Effector CD8-positive, alpha-beta T cell (primary cell): ENCODE results near the gene ARHGAP25.
A peak's percentile ranks its signal among the peaks of the same experiment; 100 is the strongest.

Experiments used
- DNase-seq: peaks from one replicate; lab custom pipeline; 2025; lab: John Stamatoyannopoulos, UW
- total RNA-seq, 4 experiments: gene quantifications; one replicate each; lab custom pipeline; 2026; lab: John Stamatoyannopoulos, UW

The ARHGAP25 gene
- 134 to 348 (median 241) reads per million in 4 experiments for total RNA-seq

GRCh38 chr2:68734688-68735525 lies at the start of gene ARHGAP25:
ARHGAP25 (plus strand) TSS chr2:68734811; CDS start chr2:68735200, 389 bp downstream.
- no peak for DNase-seq

GRCh38 chr2:68686178-68686577 lies 48.4 kb upstream of the ARHGAP25 start:
- DNase-seq, result no peak

GRCh38 chr2:68687018-68687417 lies 47.6 kb upstream of the ARHGAP25 start:
- no peak for DNase-seq

- no peak for DNase-seq
These were observed 44.8 kb upstream of the ARHGAP25 start for GRCh38 chr2:68689553-68690537.

- no peak for DNase-seq
These were observed 43.8 kb upstream of the ARHGAP25 start for GRCh38 chr2:68690851-68691250.

GRCh38 chr2:68692511-68692910 lies 42.1 kb upstream of the ARHGAP25 start:
- DNase-seq, result no peak

GRCh38 chr2:68693951-68694350 lies 40.7 kb upstream of the ARHGAP25 start:
- DNase-seq, result no peak

- DNase-seq, result no peak
These were observed 38.6 kb upstream of the ARHGAP25 start for GRCh38 chr2:68695971-68696370.

GRCh38 chr2:68696554-68696953 lies 38.1 kb upstream of the ARHGAP25 start:
- no peak for DNase-seq

GRCh38 chr2:68698567-68699377 lies 35.8 kb upstream of the ARHGAP25 start:
- DNase-seq, result no peak

GRCh38 chr2:68700560-68700959 lies 34.1 kb upstream of the ARHGAP25 start:
- no peak for DNase-seq

- DNase-seq, result no peak
These were observed 28.0 kb upstream of the ARHGAP25 start for GRCh38 chr2:68706637-68707036.

GRCh38 chr2:68708629-68709028 lies 26.0 kb upstream of the ARHGAP25 start:
- DNase-seq, result no peak

GRCh38 chr2:68709421-68709911 lies 25.1 kb upstream of the ARHGAP25 start:
- no peak for DNase-seq

GRCh38 chr2:68710336-68710735 lies 24.3 kb upstream of the ARHGAP25 start:
- no peak for DNase-seq

- DNase-seq, result no peak
These were observed 23.9 kb upstream of the ARHGAP25 start for GRCh38 chr2:68710756-68711155.

GRCh38 chr2:68714866-68715265 lies 19.7 kb upstream of the ARHGAP25 start:
- no peak for DNase-seq

GRCh38 chr2:68715353-68716041 lies 19.1 kb upstream of the ARHGAP25 start:
- peak; percentile 13 for DNase-seq

- DNase-seq, result no peak
These were observed 17.9 kb upstream of the ARHGAP25 start for GRCh38 chr2:68716604-68717304.

GRCh38 chr2:68717305-68717661 lies 17.3 kb upstream of the ARHGAP25 start:
- no peak for DNase-seq
